HG02970 (cell line): Measurements from ENCODE around the gene EXOC1L.

Experiments used
- ATAC-seq: cut with Tn5 transposase; IDR thresholded peaks from one replicate; pipeline ENCODE4 v1.9.1; 2021; ENCODE audit warnings: mild to moderate bottlenecking, moderate library complexity, moderate number of reproducible peaks; ENCODE audit not compliant: unreplicated experiment, low FRiP score

The EXOC1L gene, protein sequence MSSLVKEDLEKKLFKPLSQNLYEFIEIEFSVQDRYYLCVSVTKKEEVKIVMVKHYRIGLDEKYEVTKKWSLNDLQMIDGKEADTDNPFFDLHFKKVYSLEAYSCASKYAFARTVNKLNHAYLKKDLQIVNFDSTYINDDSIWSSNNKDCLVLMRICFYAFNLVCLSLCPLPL

DNA sequence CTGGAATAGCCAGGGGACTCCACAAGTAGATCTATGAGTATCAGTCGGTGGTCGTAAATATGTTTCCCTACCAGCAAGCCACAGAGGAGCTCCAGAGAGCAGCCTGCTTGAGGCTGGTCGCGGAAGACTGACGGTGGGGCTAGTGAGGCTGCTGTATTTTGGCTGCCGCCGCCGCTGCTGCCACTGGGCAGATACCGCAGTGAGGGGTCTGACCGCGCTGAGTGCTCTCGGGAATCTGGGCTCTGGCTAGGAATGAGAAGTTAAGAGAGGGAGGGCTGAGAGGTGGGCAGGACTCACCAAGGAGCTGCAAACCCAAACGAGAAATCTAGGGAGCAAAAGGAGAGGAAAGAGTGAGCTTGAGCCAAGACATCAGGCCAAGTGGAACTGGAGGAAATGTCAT lies at the start of gene EXOC1L:
Gene EXOC1L (plus strand): TSS at position 157 of the 400 bp plus-strand sequence. CDS start 237 bp downstream, at position 394.
- no peak for ATAC-seq

DNA sequence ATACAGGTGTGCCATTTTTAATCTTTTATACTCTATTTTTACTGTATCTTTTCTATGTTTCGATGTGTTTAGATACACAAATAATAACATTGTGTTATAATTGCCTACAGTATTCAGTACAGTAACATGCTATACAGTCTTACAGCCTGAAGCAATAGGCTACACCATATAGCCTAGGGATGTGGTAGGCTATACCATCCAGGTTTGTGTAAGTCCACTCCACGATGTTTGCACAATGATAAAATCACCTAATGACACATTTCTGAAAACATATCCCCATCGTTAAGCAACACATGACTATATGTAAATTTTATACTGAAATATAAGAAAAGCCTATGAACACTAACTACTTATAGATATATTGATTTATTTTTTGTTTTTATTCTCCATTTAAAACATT lies 48.9 kb upstream of the EXOC1L start:
- ATAC-seq: no peak

DNA sequence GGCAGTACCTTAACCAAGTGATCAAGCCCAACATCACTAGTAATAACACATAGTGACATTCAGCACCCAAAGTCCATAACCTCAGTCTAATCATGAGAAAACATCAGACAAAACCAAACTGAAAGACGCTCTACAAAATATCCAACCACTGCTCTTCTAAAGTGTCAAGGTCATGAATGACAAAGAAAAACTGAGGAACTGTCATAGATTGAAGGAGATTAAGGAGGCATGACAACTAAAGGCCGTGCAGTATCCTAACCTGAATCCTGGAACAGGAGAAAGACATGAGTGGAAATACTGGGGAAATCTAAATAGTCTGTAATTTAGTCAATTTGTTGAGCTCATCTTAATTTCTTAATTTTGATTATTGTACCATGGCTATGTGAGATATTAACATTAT lies 38.2 kb upstream of the EXOC1L start:
- ATAC-seq: no peak

DNA sequence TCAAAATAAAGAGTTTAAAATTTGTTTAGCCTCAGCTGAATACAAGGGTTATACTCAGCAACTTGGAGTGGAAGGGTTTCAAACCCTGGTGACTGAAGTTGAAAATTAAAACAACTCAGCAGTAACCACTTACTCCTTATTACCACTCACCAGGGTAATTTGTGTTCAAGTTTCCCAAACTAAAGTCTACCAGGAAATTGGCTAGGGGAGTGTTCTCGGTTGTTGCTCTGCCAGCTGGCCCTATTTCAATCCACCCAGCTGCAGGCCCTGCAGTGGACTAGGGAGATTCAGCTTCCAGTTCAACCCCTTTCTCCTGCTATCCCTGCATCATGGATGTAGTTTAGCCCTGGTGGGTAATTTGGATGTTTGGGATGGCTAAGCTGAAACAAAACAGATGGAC lies 37.8 kb upstream of the EXOC1L start:
- no peak for ATAC-seq

DNA sequence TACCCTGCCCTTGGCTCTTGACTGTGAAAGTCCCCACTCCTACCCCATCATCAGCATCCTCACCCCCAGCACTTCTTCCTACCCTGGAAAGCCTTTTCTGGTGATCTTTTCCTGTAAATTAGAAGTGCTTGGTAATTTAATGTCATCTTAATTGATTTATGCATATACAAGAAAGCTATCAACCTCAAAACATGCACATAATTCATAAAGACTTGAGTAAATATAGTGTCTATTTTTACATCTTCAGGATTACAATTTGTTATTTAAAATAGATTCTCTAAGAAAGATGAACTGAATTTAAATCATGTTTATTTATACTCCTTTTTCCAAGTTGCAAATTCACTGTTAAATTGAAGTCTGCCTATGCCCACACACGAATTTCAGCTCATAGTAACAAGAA lies 36.0 kb upstream of the EXOC1L start:
- no peak for ATAC-seq

DNA sequence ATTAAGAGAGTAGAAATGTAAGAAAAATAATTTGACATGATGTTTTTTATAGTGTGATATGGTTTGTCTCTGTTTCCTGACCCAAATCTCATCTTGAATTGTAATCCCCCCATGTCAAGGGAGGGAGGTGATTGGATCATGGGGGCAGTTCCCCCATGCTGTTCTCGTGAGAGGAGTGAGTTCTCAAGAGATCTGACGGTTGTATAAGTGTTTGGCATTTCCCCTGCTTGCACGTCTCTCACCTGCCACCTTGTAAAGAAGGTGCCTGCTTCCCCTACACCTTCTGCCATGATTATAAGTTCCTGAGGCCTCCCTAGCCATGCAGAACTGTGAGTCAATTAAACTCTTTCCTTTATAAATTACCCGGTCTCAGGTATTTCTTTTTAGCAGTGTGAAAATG lies 34.8 kb upstream of the EXOC1L start:
- ATAC-seq: no peak

DNA sequence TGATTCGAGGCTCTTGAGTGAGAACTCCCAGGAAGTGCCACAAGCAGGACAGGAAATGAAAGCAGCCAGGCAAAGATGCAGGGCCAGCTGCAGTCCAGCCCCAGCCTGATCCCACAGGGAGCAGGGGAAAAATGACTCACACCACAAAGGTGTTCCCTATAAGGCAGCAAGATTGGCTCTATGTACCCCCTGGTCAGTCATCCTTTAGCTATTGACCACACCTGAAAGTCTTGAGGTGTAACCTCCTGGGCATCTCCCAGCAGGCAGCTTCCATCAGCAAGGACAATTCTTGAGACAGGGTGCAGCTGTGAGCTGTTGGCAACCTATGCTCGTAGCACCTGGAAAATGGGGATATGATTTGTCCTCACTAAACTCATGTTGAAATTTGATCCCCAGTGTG lies 27.9 kb upstream of the EXOC1L start:
- no peak for ATAC-seq

DNA sequence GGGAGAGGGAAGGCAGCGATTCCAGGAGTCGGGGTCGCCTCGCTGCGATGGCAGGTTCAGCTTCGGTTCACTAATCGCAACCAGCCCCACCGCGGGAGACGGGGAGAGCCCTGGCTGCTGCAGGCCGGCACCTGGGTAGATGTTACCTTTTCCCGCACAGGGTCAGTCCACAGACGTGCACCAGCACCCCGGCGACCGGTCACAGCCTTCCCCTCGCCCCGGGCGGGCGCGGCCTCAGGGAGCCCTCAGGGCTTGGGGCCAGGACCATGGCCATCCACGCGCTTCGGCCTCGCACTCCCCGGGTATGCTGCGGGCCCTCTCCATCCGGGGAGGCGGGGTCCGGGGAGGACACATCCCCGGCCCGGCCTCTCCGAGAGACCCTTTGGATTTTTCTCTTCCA lies 26.1 kb upstream of the EXOC1L start:
- no peak for ATAC-seq

DNA sequence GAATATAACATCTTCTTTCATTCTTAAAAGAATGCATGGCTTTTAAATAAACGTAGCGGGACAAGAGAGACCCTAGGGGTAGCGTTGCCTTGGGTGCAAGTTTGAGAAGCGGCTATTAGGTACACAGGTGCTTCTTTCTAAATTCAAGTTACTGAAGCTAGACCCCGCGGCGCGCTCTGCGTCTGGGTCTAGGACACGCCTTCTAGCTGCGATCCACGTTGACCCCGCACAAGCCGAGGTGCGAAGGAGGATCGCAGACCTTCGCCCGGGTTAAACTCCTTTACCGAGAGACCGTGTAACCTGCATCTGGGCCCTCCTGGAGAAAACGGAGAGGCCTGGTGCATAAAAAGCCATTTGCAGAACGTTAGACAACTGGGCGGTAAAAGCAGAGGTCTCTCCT lies 25.5 kb upstream of the EXOC1L start:
- ATAC-seq: no peak

DNA sequence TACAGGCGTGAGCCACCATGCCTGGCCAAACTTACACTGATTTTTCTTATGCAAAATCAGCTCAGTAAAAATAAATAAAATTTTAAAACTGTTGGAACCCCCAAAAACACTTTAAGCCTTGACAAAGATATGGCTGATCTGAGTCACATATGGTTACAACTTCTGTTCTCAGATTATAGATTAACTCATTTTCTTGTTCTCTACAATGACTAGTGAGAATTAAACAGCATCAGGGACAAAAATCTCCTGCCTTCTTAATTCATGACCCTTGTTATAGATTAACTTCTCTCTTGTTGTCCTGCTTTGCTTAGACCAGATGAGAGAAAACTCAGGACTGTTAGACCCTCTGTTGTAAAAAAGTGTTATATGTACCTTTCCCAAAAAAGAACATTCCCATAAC lies 24.2 kb upstream of the EXOC1L start:
- no peak for ATAC-seq

DNA sequence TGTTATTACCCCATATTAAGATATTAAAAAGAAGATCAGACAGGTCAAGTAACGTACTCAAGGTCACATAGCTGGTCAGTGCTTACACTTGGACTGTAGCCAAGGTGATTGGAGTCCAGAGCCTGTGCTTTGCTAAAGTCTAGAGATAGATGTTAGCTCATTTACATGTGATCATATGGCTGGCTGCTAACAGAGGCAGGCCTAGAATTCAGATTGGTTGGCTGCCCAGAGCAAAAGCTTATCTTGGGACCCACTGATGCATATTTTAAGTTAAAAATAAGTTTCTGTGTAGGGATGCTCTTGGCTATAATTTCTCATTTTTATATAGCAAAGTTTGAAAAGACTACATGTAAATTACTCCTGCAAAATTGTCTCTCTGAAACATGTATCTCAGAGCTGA lies 18.1 kb upstream of the EXOC1L start:
- ATAC-seq: no peak

DNA sequence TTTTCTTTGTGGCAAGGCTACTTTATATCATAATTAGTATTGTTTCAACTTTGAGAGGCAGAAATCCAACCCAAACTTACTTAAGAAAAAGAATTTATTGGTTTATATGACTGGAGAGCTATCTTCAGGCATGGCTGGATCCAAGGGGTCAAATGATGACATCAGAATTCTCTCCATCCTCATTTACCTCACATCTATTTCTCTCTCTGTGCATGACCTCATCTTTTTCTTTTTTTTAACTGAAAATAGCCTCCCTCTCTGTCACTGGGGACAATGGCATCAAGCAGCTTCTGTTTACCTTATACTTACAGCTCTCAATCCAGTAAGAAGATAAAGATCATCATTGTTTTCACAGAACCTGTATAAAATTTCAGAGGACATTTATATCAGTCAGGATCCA lies 12.0 kb upstream of the EXOC1L start:
- no peak for ATAC-seq

DNA sequence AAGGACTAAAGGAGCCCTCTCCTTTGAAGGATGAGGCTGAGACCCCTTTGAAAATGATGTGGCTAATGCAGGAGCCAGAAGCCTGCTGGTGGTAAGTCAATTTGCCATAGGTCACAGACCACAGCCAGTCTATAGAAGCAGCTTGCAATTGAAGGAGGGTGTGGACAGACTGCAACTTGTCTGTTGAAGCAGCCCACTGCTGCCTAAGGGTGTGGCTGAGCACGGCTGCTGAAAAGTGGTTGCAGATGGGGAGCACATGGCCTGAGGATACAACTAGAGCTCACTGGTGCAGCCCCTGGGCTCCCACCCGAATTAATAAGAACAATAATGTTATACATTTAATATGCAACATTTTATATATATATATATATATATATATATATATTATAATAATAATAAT lies 11.4 kb upstream of the EXOC1L start:
- ATAC-seq: no peak

DNA sequence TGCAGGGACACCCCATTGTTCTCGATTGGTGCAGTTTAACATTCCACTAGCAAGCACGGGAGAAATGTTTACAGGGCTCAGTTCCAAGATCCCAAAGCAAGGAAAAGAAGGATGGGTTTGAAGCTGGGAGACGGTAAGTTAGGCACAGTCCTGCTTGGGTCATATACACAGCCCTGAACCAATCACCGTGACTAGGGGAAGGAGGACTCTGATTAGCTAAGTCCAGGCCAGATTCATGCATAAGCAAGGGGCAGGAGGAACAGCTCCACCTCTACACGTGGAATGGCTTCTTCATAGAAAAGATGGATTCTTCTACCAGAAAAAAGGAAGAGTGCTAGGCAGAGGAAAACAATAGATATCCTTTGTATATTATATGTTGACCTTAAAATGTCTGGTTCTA lies 11.0 kb upstream of the EXOC1L start:
- ATAC-seq: no peak

DNA sequence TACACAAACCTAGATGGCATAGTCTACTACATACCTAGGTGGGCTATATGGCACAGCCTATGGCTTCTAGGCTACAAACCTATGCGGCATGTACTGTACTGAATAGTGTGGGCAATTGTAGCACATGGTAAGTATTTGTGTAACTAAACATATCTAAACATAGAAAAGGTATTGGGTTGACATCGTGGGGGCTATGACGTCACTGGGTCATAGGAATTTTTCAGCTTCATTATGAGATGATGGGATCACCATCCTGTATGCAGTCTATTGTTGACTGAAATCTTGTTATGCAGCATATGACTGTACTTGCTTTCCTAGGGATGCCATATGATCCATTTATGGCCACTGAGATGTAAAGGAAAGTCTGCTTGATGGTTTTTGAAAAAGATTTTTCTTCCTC lies 1.9 kb upstream of the EXOC1L start:
- ATAC-seq: no peak

DNA sequence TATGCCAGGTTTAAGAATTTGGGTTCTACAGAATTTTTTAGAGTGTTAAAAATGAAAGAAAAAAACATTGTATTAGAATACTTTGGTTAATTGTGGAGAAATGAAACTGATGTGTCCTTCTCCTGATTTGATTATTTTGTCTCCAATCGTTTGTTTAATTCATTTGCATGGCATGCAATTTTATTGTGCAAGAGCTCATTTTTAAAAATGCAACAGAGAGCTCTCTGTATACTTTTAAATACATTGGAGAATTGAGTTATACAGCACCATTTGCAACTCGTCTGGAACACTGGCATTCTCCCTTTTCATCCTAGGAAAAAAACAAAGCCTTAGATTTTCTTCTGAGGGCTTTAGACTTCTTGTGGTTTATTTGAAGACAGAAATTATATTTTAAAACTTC lies 689 bp downstream of the EXOC1L start:
- ATAC-seq: no peak

DNA sequence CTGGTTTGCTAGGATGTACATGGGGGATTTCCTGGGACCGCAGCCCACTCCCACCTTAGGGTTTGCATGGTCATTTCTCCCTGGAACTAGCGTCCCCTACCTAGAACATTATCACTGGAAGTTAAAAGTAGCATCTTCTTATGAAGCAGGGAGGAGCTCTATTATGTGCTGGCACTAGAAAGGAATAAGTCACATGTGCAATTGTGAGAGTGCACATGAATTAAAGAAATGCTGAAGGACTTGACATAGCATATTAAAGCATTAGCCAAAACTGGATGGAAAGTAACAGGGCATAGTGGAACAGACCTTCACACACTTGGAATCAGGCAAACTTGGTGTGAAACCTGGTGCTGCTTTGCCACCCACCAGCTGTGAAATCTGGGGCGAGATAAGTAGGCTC lies 2.7 kb downstream of the EXOC1L start:
- ATAC-seq: no peak

DNA sequence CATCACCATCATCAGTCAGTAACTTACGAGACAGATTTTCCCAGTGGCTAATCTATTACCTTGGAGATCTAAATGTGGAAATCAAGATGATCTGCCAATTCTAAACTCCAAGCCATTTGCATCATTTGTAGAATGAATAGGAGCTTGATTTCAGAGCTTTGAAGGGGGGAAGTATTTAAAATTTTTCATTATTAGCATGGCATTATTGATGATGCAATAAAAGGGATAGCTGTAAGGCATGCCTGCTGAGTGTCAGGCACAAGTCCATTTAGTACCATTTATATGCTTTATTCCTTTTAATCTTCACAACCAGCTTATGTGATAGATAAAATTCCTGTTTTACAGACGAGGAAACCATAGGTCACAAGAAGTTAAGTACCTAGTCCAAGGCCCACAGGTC lies 5.3 kb downstream of the EXOC1L start:
- ATAC-seq: no peak

DNA sequence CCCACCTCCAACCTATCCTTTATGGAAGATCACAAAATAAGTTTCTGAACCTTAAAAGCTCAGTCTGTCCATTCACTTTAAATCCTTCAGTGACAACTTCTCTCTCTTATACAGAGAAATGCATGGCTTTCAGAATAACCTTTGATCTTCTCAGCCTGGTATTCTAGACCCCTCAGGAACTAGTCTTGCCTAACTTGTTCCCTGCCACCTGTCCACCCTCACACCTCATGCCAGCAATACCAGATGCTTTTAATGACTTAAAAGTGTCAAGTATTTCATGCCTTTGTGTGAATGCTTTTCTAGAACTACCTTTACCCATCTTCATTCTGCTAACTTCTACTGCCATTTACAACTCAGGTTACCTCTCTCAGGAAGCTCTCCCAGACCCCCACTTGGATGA lies 7.4 kb downstream of the EXOC1L start:
- no peak for ATAC-seq

DNA sequence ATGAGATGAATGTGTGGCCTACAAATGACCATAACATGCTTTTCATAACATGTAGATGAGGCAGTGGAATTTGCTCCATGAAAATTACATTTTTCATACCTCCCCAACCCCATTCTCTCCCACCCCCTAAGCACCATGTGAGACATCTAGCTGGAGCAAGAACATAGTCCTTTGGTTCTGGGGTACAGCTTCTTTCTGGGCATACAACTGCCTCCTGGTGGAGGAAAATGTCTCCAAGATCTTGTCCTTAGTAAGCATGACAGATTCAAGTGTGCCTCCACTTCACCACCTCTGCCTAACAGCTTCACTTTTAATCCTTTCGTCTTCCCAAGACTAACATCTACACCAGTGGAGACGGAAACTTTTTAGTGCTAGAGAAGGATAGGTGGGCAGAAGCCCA lies 8.0 kb downstream of the EXOC1L start:
- ATAC-seq: no peak

DNA sequence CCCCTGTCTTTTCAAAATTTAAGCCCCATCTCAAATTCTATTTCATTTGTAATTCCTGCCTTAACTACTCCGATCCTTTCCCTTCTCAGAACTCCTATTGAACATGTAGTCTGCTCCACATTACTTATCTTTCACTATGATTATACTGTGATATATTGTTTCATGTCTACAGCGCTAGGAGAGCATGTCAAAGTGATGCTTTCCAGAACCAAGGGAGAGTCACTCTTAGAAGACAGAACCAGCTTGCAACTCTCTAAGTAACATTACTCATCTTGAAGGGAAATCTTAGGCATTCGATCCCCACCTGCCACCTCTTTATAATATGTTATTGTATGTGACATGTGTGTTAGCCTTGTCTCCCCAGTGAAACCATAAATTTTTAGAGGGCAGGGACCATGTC lies 10.5 kb downstream of the EXOC1L start:
- ATAC-seq: no peak

DNA sequence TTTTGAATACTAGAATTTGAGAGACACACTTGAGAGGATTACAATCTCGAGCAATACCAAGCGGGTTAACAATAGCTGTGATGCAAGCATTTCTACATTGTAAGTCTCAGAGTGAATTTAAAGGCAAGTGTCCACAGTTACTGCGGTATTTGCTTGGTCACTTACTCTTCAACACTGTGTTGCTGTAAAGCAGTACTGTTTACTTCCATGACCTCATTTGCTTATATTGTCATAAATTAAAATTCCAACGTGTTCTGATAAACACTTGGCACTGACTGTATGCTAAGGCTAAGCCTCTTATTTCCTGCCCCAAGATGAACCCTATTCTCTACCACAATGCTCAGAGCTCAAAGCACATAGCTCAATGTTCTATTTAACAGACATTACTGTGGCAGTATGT lies 11.1 kb downstream of the EXOC1L start:
- no peak for ATAC-seq

DNA sequence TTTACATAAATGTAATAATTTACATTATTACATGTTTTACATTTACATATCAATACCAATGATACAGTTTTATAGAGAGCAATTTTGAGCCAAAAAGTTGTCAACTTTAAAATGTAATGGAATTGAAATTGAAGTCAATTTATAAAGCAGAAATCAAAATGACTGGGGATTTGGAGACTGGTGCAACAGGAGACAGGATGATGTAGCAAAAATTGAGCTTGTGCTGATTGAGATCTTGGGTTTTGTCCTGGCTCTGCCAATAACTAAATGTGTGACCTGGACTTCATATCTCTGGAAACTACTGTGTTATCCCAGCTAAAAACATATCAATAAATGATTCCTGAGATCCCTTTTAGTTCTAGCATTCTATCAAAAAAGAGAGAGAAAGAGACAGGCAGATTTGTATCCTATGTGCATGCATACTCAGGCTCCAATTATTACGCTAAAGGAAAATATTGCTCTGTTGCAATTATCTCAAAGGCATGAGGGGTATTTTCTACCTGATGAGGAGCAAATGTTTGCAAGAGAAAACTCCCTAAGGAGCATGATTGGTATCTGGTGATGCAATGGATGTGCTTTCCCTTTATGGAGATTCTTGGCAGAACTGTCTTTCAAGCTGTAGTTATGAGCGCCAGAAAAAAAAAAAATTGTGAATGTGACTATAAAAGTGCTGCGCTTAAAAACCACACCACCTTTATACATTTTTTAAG lies 14.7 kb downstream of the EXOC1L start:
- ATAC-seq: no peak
